Esophagus muscularis mucosa (tissue), 4 donors: Measurements from ENCODE around the gene MYO16. TPM values are rescaled to one million over a fixed set of nuclear protein-coding genes. Genes with fewer than 3 reads are reported as not detected.

Experiments
- DNase-seq: peaks from one replicate; pipeline ENCODE4 v3.0.0-alpha.2; 2017; ENCODE audit errors: extremely low spot score
- H3K27ac ChIP-seq, 4 donors: fragments of 200-600 bp; sonication (generic); replicated peaks in 1 of 4; 1 replicate in 3 of 4; 2 replicates in 1 of 4; pipeline ENCODE4 v1.5.1; 2016 to 2019; ENCODE audit warnings: mild to moderate bottlenecking in 1 of 4
- H3K27me3 ChIP-seq, 4 donors: fragments of 200-600 bp; sonication (generic); one replicate each; pipeline versions ENCODE4 v1.5.1 to v1.6.0; 2016 to 2019
- H3K36me3 ChIP-seq, 4 donors: fragments of 200-600 bp; sonication (generic); one replicate each; pipeline ENCODE4 v1.5.1; 2016 to 2019
- H3K4me1 ChIP-seq, 4 donors: fragments of 200-600 bp; sonication (generic); one replicate each; pipeline ENCODE4 v1.5.1; 2016 to 2019
- H3K4me3 ChIP-seq, 4 donors: fragments of 200-600 bp; sonication (generic); 1 replicate in 2 of 4; 2 replicates in 2 of 4; pipeline ENCODE4 v1.5.1; 2016 to 2019; ENCODE audit warnings: mild to moderate bottlenecking in 4 of 4, moderate library complexity in 1 of 4
- H3K9me3 ChIP-seq, 4 donors: fragments of 200-600 bp; sonication (generic); 1 replicate in 3 of 4; 2 replicates in 1 of 4; pipeline ENCODE4 v1.5.1; 2016 to 2019
- EP300 ChIP-seq: sonication (generic); formaldehyde crosslinking; IDR thresholded peaks from one replicate; pipeline ENCODE4 v1.6.1; 2017; ENCODE audit warnings: antibody characterized with exemption
- POLR2A ChIP-seq: fragments of 450-650 bp; IDR thresholded peaks from one replicate; pipeline ENCODE4 v1.6.1; 2017; ENCODE audit warnings: antibody characterized with exemption, moderate library complexity, mild to moderate bottlenecking, low read depth
- POLR2AphosphoS5 ChIP-seq, 2 donors: sonication (generic); formaldehyde crosslinking; IDR thresholded peaks; one replicate each; pipeline ENCODE4 v1.6.1; 2017; ENCODE audit warnings: antibody characterized with exemption in 2 of 2
- WGBS: methylation state at CpG from one replicate; pipeline ENCODE4 v1.1.5; 2018; 5-methylcytosine and 5-hydroxymethylcytosine counted together
- intact Hi-C: fragments of 100-400 bp; cut with DNase I; formaldehyde crosslinking; loops from one replicate; pipeline ENCODE4 v1.15.1; 2023
- total RNA-seq, 4 donors: library from RNA; depleted of rRNA; stranded (reverse); fragments of >200 nt; gene quantifications; one replicate each; pipeline versions ENCODE4 v1.1.0 to v1.2.1, GENCODE V29; 2016
- TF ChIP-seq, protein P1 (sequence below), 3 experiments: fragments of 200-600 bp in 2 of 3; fragments of 450-650 bp in 1 of 3; sonication (generic) in 2 of 3; IDR thresholded peaks; one replicate each; pipeline ENCODE4 v1.5.1; 2017 to 2019; ENCODE audit warnings: antibody characterized with exemption in 3 of 3, mild to moderate bottlenecking in 2 of 3, moderate library complexity in 1 of 3

MYO16 gene
- 1 to 10 TPM; 1.2 to 3.7 (median 1.8) TPM for total RNA-seq

DNA sequence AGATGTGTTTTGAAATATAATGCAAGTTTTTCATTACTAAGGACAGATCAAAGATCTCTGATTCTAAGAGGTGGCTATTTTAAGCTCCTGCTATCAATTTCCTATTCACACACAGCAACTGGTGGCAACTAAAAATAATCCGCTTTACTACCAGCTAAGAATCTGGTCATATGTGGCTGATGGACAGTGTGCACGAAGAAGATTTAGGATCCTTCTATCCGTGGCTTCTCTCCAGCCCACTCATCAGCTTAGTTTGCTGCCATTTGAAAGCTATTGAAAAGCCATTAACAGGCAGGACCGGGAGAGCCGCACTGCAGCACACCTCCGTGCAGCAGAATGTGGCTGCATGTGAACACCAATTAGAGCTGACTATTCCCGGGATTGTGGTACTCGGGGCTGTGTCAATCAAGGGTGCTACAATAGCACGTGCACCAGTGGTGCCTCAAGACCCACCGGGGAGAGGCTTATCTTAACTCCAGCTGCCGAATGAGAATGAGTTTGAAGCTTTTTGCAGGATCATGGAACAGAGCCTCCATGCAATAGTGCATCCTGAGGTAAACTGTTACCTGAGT, at the start of gene MYO16:
MYO16 (plus strand) TSS at position 431 of the 572 bp plus-strand sequence. CDS start 234 bp downstream, outside the sequence.
- Histone ChIP-seq H3K4me1 (no peaks in the 10 kb centered on the region), H3K27ac (no peak within 1 kb of the TSS), H3K27me3 (peaks cover 0 to 4% (median 0%) of the 10 kb centered on the region in 4 donors), H3K36me3 (no peaks in the 10 kb centered on the region), H3K4me3 (no peak within 1 kb of the TSS), H3K9me3 (peaks cover 0 to 8% (median 0%) of the 10 kb centered on the region in 4 donors)
- TF ChIP-seq EP300 (no peak), POLR2AphosphoS5 (IDR thresholded peaks at IDR 0.05) (no peak), POLR2A (no peak)
- TF ChIP-seq, protein P1, sequence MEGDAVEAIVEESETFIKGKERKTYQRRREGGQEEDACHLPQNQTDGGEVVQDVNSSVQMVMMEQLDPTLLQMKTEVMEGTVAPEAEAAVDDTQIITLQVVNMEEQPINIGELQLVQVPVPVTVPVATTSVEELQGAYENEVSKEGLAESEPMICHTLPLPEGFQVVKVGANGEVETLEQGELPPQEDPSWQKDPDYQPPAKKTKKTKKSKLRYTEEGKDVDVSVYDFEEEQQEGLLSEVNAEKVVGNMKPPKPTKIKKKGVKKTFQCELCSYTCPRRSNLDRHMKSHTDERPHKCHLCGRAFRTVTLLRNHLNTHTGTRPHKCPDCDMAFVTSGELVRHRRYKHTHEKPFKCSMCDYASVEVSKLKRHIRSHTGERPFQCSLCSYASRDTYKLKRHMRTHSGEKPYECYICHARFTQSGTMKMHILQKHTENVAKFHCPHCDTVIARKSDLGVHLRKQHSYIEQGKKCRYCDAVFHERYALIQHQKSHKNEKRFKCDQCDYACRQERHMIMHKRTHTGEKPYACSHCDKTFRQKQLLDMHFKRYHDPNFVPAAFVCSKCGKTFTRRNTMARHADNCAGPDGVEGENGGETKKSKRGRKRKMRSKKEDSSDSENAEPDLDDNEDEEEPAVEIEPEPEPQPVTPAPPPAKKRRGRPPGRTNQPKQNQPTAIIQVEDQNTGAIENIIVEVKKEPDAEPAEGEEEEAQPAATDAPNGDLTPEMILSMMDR (IDR thresholded peaks at IDR 0.05), result no peak
- DNase-seq, result no peak
- 25% methylated on average over 9 of the region's 11 CpGs for WGBS
- intact Hi-C loops, result no loop called here

DNA sequence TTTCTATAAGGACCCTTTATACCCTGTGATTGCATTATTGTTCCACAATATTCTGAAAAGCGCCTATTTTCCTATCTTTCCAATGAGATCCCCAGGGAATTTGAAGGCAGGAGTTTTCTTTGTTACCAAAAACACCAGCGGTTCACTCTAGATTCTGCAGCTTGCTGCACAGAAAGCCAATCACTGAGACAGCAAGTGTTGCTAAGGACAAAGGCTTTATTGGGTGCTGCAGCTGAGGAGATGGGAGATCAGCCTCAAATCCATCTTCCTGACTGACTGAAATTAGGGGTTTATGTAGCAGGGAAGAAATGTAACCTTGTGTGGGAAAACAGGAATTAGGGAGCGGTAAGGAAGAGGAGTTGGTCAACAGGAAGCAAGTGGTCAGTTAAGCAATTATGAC, 42.6 kb upstream of the MYO16 start:
- no peak for TF ChIP-seq POLR2AphosphoS5 (IDR thresholded peaks at IDR 0.05)
- TF ChIP-seq EP300, result no peak
- TF ChIP-seq POLR2A, result no peak
- TF ChIP-seq, protein P1 (IDR thresholded peaks at IDR 0.05), result no peak
- intact Hi-C loops, result no loop called here
- no peak overlapping the region for H3K4me3 ChIP-seq
- 86% methylated on average over 3 of the region's 3 CpGs for WGBS
- peaks cover 0 to 10% (median 3%) of the 10 kb centered on the region in 4 donors for H3K9me3 ChIP-seq
- H3K27me3 ChIP-seq, result peaks cover 0 to 5% (median 0%) of the 10 kb centered on the region in 4 donors
- H3K36me3 ChIP-seq, result no peaks in the 10 kb centered on the region
- no peaks in the 10 kb centered on the region for H3K4me1 ChIP-seq
- no peak for DNase-seq
- H3K27ac ChIP-seq, result no peak overlapping the region

DNA sequence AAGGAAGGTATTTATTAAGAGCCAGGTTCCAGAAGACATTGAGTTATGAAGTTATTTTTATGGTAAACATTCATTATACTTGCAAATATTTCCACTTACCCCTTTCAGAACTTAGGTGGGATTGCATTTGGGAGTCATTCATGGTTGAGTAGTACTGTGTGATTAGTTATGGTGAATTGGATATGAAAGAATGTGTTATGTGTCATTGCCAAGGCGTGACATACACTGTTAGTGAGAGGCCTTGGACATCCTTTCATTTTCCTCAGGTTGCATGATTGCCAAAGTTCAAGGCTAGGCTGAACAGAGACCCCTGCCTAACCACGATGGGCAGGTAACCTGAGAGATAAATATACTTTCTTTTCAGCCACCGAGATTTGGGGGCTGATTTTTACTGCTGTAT, 40.9 kb upstream of the MYO16 start:
- H3K4me3 ChIP-seq, result no peak overlapping the region
- no peaks in the 10 kb centered on the region for H3K36me3 ChIP-seq
- peaks cover 0 to 10% (median 3%) of the 10 kb centered on the region in 4 donors for H3K9me3 ChIP-seq
- peaks cover 0 to 9% (median 0%) of the 10 kb centered on the region in 4 donors for H3K27me3 ChIP-seq
- no peak for DNase-seq
- intact Hi-C loops, result no loop called here
- no peak overlapping the region for H3K27ac ChIP-seq
- TF ChIP-seq POLR2A, result no peak
- TF ChIP-seq, protein P1 (IDR thresholded peaks at IDR 0.05), result no peak
- no peak for TF ChIP-seq POLR2AphosphoS5 (IDR thresholded peaks at IDR 0.05)
- no peak for TF ChIP-seq EP300
- H3K4me1 ChIP-seq, result no peaks in the 10 kb centered on the region
- WGBS, result 79% methylated on average over 3 of the region's 3 CpGs

DNA sequence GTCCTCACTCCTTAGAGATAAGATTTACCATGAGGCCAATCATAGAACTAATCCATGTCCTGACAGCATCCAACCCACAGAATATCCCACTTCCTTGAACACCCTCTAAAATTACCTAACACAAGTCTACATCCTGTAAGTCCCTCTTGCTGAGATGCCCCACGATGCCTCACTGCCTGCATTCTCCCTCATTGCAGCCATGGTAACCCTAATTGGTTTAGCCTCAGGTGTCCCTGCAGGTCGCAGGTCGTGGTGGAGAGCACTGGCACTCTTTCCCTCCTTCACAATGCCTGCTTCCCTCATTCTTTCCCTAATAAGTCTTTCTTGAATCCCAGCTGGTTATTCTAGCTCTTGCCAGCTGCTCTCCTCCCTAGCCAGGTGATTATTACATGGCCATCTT, 35.3 kb upstream of the MYO16 start:
- 35% methylated on average over 3 of the region's 3 CpGs for WGBS
- intact Hi-C loops, result no loop called here

DNA sequence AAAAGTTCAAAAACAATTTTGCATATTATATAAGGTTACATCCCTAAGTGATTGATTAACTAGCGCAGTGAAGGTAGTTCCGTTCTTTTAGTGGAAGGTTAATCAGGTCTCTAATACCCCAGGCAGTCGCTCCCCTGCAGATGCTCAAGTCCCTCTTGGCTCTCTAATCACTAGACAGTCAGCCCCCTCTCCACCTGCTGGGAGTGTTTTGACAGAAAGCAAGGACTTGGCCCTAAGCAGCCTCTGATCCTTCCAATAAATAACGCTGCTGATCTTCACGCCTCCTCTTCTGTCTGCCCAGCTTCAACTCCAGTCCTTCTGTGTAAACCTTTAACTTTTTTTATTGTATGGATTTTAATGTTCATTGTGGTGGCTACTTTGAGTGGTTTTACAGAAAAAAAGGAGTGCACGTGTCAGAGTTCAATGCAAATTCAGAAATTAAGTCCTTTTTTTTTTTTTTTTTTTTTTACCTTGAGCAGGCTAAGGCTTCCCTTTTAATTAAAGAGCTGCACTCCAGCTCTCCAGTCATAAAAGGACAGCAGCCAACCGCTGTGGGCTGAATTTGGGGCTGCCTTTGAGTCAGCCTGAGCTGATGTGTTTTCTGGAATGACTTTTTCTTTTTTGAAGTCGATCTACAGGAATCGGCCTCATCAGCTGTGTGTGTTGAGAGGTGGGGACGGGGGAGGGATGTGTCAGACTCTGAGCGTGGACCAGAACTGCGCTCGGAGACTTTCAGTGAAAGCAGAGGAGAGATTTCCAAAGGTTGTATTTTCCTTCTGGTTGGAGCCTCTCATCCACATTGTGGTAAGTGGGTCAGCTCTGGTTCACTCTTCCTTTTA, 33.8 kb upstream of the MYO16 start:
- no peaks in the 10 kb centered on the region for H3K36me3 ChIP-seq
- intact Hi-C loops, result no loop called here

More for the DNA sequence above, 35.3 kb upstream of the MYO16 start:
- no peak for DNase-seq
- H3K27me3 ChIP-seq, result peaks cover 0 to 11% (median 0%) of the 10 kb centered on the region in 4 donors
- no peaks in the 10 kb centered on the region for H3K36me3 ChIP-seq
- no peaks in the 10 kb centered on the region for H3K9me3 ChIP-seq
- no peak overlapping the region for H3K27ac ChIP-seq
- TF ChIP-seq EP300 (no peak), POLR2A (no peak)
- no peak overlapping the region for H3K4me3 ChIP-seq
- H3K4me1 ChIP-seq, result no peaks in the 10 kb centered on the region

More for the DNA sequence above, 33.8 kb upstream of the MYO16 start:
- Histone ChIP-seq H3K4me1 (no peaks in the 10 kb centered on the region), H3K27ac (no peak overlapping the region), H3K27me3 (peaks cover 0 to 8% (median 0%) of the 10 kb centered on the region in 4 donors), H3K4me3 (no peak overlapping the region), H3K9me3 (no peaks in the 10 kb centered on the region)
- 34% methylated on average over 13 of the region's 13 CpGs for WGBS
- DNase-seq, result no peak
- TF ChIP-seq, protein P1 (IDR thresholded peaks at IDR 0.05), result no peak
- TF ChIP-seq POLR2A (no peak), POLR2AphosphoS5 (IDR thresholded peaks at IDR 0.05) (no peak), EP300 (no peak)
